OCI-LY7 (cell line): ENCODE measurements around the gene STK16.

Experiments
- EZH2phosphoT487 ChIP-seq: fragments of 200-600 bp; sonication (generic); IDR thresholded peaks from 2 replicates; pipeline ENCODE4 v1.6.1; 2018; ENCODE audit warnings: low read depth, borderline replicate concordance, mild to moderate bottlenecking, mixed run types, antibody characterized with exemption, low read length, moderate library complexity, mixed read lengths
- TF ChIP-seq, protein P1 (sequence below): fragments of 200-600 bp; sonication (generic); conservative IDR thresholded peaks from 2 replicates; pipeline ENCODE4 v1.5.1; 2014; ENCODE audit warnings: mild to moderate bottlenecking, antibody characterized with exemption, low read length, moderate library complexity, mixed read lengths

DNA sequence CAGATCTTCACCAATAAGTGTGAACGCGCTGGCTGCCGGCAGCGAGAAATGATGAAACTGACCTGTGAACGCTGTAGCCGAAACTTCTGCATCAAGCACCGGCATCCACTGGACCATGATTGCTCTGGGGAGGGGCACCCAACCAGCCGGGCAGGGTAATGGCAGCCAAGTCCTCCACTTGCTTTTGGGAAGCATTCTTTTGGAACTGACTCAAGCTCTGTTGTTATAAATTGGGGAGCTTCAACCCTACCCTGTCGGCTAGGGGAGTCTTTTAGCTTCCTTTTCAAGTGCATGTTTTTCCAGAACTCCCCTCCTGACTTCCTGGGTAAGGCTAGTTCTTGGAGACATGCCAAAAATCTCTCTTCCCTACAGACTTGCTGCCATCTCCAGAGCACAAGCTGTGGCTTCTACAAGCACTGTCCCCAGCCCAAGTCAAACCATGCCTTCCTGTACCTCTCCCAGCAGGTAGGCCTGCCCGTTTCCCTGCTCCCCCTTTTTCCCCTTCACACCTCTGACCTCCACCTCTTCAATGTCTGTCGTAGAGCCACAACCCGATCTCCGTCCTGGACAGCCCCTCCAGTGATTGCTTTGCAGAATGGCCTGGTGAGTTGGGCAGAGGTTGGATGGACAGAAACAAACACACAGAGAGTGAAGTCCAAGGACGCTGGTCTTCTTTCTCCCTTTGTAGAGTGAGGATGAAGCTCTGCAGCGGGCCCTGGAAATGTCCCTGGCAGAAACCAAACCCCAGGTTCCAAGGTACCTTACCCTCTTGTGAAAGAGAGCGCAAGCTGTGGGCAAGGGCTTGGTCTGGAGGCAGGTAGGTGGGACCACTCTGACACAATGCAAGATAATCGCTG, 37.2 kb upstream of the STK16 start:
- TF ChIP-seq, protein P1, sequence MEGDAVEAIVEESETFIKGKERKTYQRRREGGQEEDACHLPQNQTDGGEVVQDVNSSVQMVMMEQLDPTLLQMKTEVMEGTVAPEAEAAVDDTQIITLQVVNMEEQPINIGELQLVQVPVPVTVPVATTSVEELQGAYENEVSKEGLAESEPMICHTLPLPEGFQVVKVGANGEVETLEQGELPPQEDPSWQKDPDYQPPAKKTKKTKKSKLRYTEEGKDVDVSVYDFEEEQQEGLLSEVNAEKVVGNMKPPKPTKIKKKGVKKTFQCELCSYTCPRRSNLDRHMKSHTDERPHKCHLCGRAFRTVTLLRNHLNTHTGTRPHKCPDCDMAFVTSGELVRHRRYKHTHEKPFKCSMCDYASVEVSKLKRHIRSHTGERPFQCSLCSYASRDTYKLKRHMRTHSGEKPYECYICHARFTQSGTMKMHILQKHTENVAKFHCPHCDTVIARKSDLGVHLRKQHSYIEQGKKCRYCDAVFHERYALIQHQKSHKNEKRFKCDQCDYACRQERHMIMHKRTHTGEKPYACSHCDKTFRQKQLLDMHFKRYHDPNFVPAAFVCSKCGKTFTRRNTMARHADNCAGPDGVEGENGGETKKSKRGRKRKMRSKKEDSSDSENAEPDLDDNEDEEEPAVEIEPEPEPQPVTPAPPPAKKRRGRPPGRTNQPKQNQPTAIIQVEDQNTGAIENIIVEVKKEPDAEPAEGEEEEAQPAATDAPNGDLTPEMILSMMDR: no peak
- TF ChIP-seq EZH2phosphoT487: no peak
